Esophagus muscularis mucosa (tissue), 3 donors: Measurements from ENCODE around the gene SKA2.

ENCODE experiments used
- CTCF ChIP-seq, 3 experiments: fragments of 200-600 bp in 2 of 3; fragments of 450-650 bp in 1 of 3; sonication (generic) in 2 of 3; IDR thresholded peaks; one replicate each; pipeline ENCODE4 v1.5.1; 2017 to 2019; ENCODE audit warnings: antibody characterized with exemption in 3 of 3, mild to moderate bottlenecking in 2 of 3, moderate library complexity in 1 of 3
- POLR2AphosphoS5 ChIP-seq, 2 donors: sonication (generic); formaldehyde crosslinking; IDR thresholded peaks; one replicate each; pipeline ENCODE4 v1.6.1; 2017; ENCODE audit warnings: antibody characterized with exemption in 2 of 2

GRCh38 chr17:59151006-59151405 lies 4.0 kb downstream of the SKA2 start:
- TF ChIP-seq POLR2AphosphoS5 (IDR thresholded peaks at IDR 0.05), result no peak
- no peak for TF ChIP-seq CTCF (IDR thresholded peaks at IDR 0.05)
